ENCODE data around the gene PLD2.

DNA sequence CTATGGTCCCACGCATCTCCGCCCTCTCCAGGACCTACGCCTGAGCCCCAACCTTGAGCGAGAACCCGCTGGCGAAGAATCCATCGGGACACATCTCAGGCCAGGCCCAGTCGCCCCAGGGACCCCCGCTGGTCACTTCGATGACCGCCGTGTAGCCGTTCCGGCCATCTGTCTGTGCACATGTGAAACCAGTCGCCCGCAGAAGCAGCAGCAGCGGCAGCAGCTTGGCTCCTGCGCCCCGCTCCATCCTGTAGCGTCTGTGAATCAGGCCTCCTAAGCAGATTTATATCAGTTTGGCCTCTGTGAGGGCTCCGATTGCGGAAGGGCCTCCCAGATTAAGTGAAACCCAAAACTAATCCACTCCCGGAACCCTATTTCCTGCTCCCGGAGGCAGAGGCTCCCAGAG, 20.8 kb upstream of the PLD2 start, which contains the start of gene VMO1:
- TF ChIP-seq ZNF274 (IDR thresholded peaks at IDR 0.05; ENCODE audit: low read depth, low read length) (no peak), YY1 (IDR thresholded peaks at IDR 0.05; ENCODE audit: insufficient read depth, insufficient read length) (no peak), SUZ12 (IDR thresholded peaks at IDR 0.05; ENCODE audit: extremely low read depth, insufficient read depth, insufficient read length) (no peak)
